WTC11 (cell line): ENCODE measurements around the gene FMN2. TPM values are rescaled to one million over a fixed set of nuclear protein-coding genes. Genes with fewer than 3 reads are reported as not detected.

Experiments used
- ATAC-seq: fragments of 200-7000 bp; cut with Tn5 transposase; 2 replicates; pipeline ENCODE4 v1.10.0; 2021; ENCODE audit warnings: mild to moderate bottlenecking, moderate library complexity
- CTCF ChIA-PET: fragments of 300-600 bp; sonication (Branson Sonifier 250); formaldehyde crosslinking; loops from one replicate; lab custom pipeline; 2021; ENCODE audit warnings: antibody characterized with exemption; lab: Charles Lee
- POLR2A ChIA-PET: fragments of 350-600 bp; sonication (Branson Sonifier 250); formaldehyde crosslinking; loops from one replicate; lab custom pipeline; 2021; ENCODE audit warnings: antibody characterized with exemption; lab: Charles Lee
- DNase-seq: peaks from one replicate; pipeline ENCODE4 v3.0.0; 2021; ENCODE audit warnings: low spot score
- H3K27ac Mint-ChIP-seq: 2 replicates; pipeline ENCODE4 v1.8.0; 2021; ENCODE audit warnings: mixed read lengths
- H3K27me3 Mint-ChIP-seq: 2 replicates; pipeline ENCODE4 v1.8.0; 2021; ENCODE audit warnings: low read depth, mild to moderate bottlenecking, moderate library complexity, mixed read lengths
- H3K36me3 Mint-ChIP-seq: 2 replicates; pipeline ENCODE4 v1.8.0; 2021; ENCODE audit warnings: mixed read lengths
- H3K4me1 Mint-ChIP-seq: 2 replicates; pipeline ENCODE4 v1.8.0; 2022; ENCODE audit warnings: mixed read lengths
- H3K4me3 Mint-ChIP-seq: 2 replicates; pipeline ENCODE4 v1.8.0; 2021; ENCODE audit warnings: mild to moderate bottlenecking, moderate library complexity, mixed read lengths
- H3K9me3 Mint-ChIP-seq: 2 replicates; pipeline ENCODE4 v1.8.0; 2021; ENCODE audit warnings: mixed read lengths
- CBFB ChIP-seq: sonication (generic); formaldehyde crosslinking; IDR thresholded peaks from 2 replicates; pipeline ENCODE4 v1.8.1; 2022; ENCODE audit warnings: mild to moderate bottlenecking, low read depth, missing genetic modification reagents
- CREM ChIP-seq: sonication (generic); formaldehyde crosslinking; IDR thresholded peaks from 2 replicates; pipeline ENCODE4 v1.8.1; 2022; ENCODE audit warnings: mild to moderate bottlenecking, missing genetic modification reagents, moderate library complexity
- CTCF ChIP-seq: fragments of 200-600 bp; IDR thresholded peaks from 2 replicates; pipeline ENCODE4 v1.8.0; 2022; ENCODE audit warnings: antibody characterized with exemption
- E2F4 ChIP-seq: sonication (generic); formaldehyde crosslinking; IDR thresholded peaks from 2 replicates; pipeline ENCODE4 v1.8.1; 2022; ENCODE audit warnings: low read depth, mild to moderate bottlenecking, moderate library complexity, missing genetic modification reagents, borderline replicate concordance
- FOXP4 ChIP-seq: sonication (generic); formaldehyde crosslinking; IDR thresholded peaks from 2 replicates; pipeline ENCODE4 v1.8.0; 2022; ENCODE audit warnings: mild to moderate bottlenecking, missing genetic modification reagents
- GABPB1 ChIP-seq: sonication (generic); formaldehyde crosslinking; IDR thresholded peaks from 2 replicates; pipeline ENCODE4 v1.8.1; 2023; ENCODE audit warnings: mild to moderate bottlenecking, missing genetic modification reagents
- HMGA2 ChIP-seq: fragments of 250-450 bp; sonication (Bioruptor Pico); IDR thresholded peaks from 2 replicates; pipeline ENCODE4 v1.4.0; 2021; ENCODE audit warnings: mild to moderate bottlenecking, moderate library complexity
- HMGXB4 ChIP-seq: sonication (generic); formaldehyde crosslinking; IDR thresholded peaks from 2 replicates; pipeline ENCODE4 v1.8.1; 2023; ENCODE audit warnings: mild to moderate bottlenecking, moderate library complexity, missing genetic modification reagents
- IRF1 ChIP-seq: sonication (generic); formaldehyde crosslinking; IDR thresholded peaks from 2 replicates; pipeline ENCODE4 v1.8.0; 2023; ENCODE audit warnings: missing genetic modification reagents
- MAX ChIP-seq: sonication (generic); formaldehyde crosslinking; IDR thresholded peaks from 2 replicates; pipeline ENCODE4 v1.8.0; 2022; ENCODE audit warnings: mild to moderate bottlenecking, missing genetic modification reagents
- MXD4 ChIP-seq: fragments of 250-450 bp; sonication (Bioruptor Pico); IDR thresholded peaks from 2 replicates; pipeline ENCODE4 v1.8.0; 2021; ENCODE audit warnings: mild to moderate bottlenecking, moderate library complexity, borderline replicate concordance
- NFYB ChIP-seq: sonication (generic); formaldehyde crosslinking; conservative IDR thresholded peaks from 2 replicates; pipeline ENCODE4 v1.8.0; 2022; ENCODE audit warnings: low read depth, missing genetic modification reagents
- PREB ChIP-seq: sonication (generic); formaldehyde crosslinking; IDR thresholded peaks from 2 replicates; pipeline ENCODE4 v1.8.1; 2022; ENCODE audit warnings: mild to moderate bottlenecking, missing genetic modification reagents, moderate library complexity, borderline replicate concordance
- ZNF121 ChIP-seq: sonication (generic); formaldehyde crosslinking; IDR thresholded peaks from 2 replicates; pipeline ENCODE4 v1.8.0; 2023; ENCODE audit warnings: missing genetic modification reagents
- ZNF281 ChIP-seq: sonication (generic); formaldehyde crosslinking; IDR thresholded peaks from 2 replicates; pipeline ENCODE4 v1.8.0; 2023; ENCODE audit warnings: mild to moderate bottlenecking, missing genetic modification reagents
- ZNF317 ChIP-seq: sonication (generic); formaldehyde crosslinking; IDR thresholded peaks from 2 replicates; pipeline ENCODE4 v1.8.1; 2023; ENCODE audit warnings: low read depth, mild to moderate bottlenecking, moderate library complexity, missing genetic modification reagents, borderline replicate concordance
- ZNF396 ChIP-seq: fragments of 250-450 bp; sonication (Bioruptor Pico); IDR thresholded peaks from 2 replicates; pipeline ENCODE4 v1.8.0; 2021; ENCODE audit warnings: mild to moderate bottlenecking, moderate library complexity, borderline replicate concordance
- ZNF512 ChIP-seq: sonication (generic); formaldehyde crosslinking; IDR thresholded peaks from 2 replicates; pipeline ENCODE4 v1.8.1; 2022; ENCODE audit warnings: missing genetic modification reagents, borderline replicate concordance
- total RNA-seq: library from RNA; stranded (reverse); gene quantifications from 3 replicates; pipeline ENCODE4 v1.2.3, GENCODE V29; 2021

Gene FMN2
- total RNA-seq, 1 experiment from 2014 or later, result 1.8 TPM

GRCh38 chr1:240293706-240294105, 202.0 kb downstream of the FMN2 start (continued):
- no peak for TF ChIP-seq ZNF317
- no peak for TF ChIP-seq GABPB1 (CRISPR knock-in tag)
- no peak for TF ChIP-seq CTCF
- TF ChIP-seq ZNF512 (CRISPR knock-in tag), result no peak
- TF ChIP-seq HMGXB4 (CRISPR knock-in tag), result no peak
- no peak for TF ChIP-seq NFYB (CRISPR knock-in tag)
- TF ChIP-seq ZNF396 (CRISPR knock-in tag), result no peak
- no peak for TF ChIP-seq IRF1 (CRISPR knock-in tag)
- TF ChIP-seq ZNF121 (CRISPR knock-in tag), result no peak
- no peak for TF ChIP-seq CREM (CRISPR knock-in tag)

GRCh38 chr1:240294566-240294965, 202.9 kb downstream of the FMN2 start:
- Mint-ChIP-seq H3K4me3 (no peak overlapping the region), H3K4me1 (peaks cover 8% of the 10 kb centered on the region), H3K27ac (no peak overlapping the region), H3K9me3 (no peaks in the 10 kb centered on the region), H3K36me3 (no peaks in the 10 kb centered on the region), H3K27me3 (no peaks in the 10 kb centered on the region)
- POLR2A ChIA-PET, result no interaction called here
- DNase-seq (peak; percentile 58), ATAC-seq (peak; percentile 93)
- CTCF ChIA-PET, result interaction anchor here (0.7 kb wide), 1 partner anchor 69 kb away, joined by 4 read pairs; no protein-coding TSS in a partner anchor
- TF ChIP-seq CBFB (CRISPR knock-in tag) (no peak), HMGA2 (CRISPR knock-in tag) (no peak), HMGXB4 (CRISPR knock-in tag) (no peak), PREB (CRISPR knock-in tag) (no peak), MXD4 (CRISPR knock-in tag) (no peak), MAX (CRISPR knock-in tag) (no peak), E2F4 (CRISPR knock-in tag) (no peak), FOXP4 (no peak), ZNF121 (CRISPR knock-in tag) (no peak), ZNF281 (CRISPR knock-in tag) (no peak), IRF1 (CRISPR knock-in tag) (no peak)
